Occipital lobe (tissue), 2 donors: ENCODE measurements around the gene SPDYE4. TPM values are rescaled to one million over a fixed set of nuclear protein-coding genes. Genes with fewer than 3 reads are reported as not detected.
"Not testable (repeated sequence)": the region's sequence is repeated elsewhere in the genome, so short reads cannot be mapped to it uniquely, and the experiment has no call there.

Source experiments
- DNase-seq: peaks from one replicate; lab custom pipeline; 2025; lab: John Stamatoyannopoulos, UW
- total RNA-seq: library from RNA; depleted of rRNA; stranded (reverse); fragments of >200 nt; gene quantifications from one replicate; pipeline ENCODE4 v1.2.3, GENCODE V29; 2014

The SPDYE4 gene, protein sequence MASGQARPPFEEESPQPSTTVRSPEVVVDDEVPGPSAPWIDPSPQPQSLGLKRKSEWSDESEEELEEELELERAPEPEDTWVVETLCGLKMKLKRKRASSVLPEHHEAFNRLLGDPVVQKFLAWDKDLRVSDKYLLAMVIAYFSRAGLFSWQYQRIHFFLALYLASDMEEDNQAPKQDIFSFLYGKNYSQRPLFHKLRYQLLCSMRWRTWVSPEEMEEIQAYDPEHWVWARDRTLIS
- not detected for total RNA-seq

DNA sequence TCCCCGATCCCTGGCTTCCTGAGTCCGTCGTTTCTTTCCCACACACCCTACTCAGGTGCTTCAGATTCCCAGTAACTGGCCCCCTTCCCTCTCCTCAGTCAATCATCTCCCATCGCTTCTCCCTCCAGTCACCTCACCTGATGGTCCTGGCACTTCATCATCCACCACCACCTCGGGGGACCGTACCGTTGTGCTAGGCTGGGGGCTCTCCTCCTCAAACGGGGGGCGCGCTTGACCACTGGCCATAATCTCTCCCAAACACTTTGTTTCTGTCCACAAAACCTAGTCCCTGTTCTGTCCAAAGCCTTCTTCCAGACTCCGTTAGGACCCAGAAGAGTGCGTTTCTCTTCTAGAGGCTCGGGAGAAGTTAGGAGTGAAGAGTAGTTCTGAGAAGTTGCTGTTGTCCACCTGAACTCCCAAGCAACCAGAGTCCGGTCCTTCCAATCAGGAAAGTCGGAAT lies at the start of gene SPDYE4:
SPDYE4 (minus strand) TSS at position 410 of the 460 bp plus-strand sequence; CDS start at position 246, 164 bp downstream.
- no peak for DNase-seq

DNA sequence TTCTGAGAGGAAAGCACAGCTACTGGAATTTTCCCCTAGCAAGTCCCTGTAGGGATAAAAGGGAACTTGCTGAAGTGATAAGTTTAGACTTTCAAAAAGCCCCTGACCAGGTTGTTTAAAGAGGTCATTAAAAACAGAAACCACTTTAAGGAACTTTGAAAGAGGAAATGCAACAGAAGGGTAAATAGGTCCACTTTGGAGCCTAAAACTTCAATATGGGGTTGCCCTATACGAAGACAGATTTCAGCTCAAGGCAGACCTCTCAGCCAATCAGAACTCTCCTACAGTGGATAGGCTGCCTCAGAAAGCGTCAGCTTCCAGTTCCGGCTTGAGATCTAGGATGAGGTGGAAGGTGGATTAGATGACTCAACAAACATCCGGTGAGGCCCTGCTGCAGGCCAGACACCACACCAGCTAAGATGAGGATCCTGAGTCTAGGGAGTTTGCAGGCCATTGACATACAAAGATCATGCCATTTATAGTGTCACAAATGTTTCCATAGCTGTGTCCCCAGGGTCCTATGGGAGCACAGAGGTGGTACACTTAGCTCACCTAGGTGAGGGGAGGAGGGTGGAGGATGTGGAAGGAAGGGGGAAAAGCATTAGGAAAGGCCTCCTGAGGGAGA lies 48.7 kb upstream of the SPDYE4 start:
- DNase-seq, result no peak

DNA sequence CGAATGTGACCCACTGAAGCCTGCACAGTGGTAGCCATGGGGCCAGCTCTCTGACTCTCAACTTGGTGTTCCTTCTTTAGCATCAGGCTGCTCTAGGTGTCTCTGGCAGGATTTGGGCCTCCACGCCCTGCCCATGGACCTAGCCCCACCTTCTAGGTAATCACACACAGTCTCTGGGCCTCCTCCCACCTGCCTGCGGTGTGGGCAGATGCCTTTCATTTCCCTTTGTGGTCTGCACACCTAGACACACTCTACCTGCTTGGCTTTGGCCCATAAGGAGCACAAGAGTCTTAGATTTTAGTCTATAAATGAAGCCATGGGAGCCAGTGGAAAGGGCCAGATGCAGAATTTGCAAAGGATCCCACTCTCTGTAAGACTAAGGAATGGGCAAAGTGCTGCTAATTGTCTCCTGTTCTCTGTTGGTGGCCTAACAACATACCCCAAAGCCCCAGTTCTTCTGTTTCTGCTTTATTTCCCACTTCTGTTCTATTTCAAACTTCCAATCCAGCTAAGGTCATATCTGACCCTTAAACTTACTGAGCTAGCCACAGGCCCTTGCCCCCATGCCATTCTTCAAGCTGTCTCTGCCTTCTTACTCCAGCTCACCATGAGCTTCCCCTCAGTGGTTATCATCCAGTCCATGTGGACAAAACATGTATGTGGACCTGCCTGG lies 48.0 kb upstream of the SPDYE4 start:
- DNase-seq, result no peak

DNA sequence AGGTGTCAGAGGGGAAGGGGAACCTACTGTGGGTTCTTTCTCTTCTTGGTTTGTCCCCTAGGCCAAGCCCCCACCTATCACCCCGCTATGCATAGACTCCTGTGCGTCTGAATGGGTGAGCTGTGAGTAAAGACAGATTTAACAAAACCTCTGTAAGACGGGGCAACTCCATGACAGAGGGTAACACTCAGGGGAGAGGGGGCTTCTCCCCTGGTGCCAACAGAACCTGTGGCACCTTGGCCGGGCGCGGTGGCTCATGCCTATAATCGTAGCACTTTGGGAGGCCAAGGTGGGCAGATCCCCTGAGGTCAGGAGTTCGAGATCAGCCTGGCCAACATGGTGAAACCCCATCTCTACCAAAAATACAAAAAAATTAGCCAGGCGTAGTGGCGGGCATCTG lies 47.0 kb upstream of the SPDYE4 start:
- not testable (repeated sequence) for DNase-seq

DNA sequence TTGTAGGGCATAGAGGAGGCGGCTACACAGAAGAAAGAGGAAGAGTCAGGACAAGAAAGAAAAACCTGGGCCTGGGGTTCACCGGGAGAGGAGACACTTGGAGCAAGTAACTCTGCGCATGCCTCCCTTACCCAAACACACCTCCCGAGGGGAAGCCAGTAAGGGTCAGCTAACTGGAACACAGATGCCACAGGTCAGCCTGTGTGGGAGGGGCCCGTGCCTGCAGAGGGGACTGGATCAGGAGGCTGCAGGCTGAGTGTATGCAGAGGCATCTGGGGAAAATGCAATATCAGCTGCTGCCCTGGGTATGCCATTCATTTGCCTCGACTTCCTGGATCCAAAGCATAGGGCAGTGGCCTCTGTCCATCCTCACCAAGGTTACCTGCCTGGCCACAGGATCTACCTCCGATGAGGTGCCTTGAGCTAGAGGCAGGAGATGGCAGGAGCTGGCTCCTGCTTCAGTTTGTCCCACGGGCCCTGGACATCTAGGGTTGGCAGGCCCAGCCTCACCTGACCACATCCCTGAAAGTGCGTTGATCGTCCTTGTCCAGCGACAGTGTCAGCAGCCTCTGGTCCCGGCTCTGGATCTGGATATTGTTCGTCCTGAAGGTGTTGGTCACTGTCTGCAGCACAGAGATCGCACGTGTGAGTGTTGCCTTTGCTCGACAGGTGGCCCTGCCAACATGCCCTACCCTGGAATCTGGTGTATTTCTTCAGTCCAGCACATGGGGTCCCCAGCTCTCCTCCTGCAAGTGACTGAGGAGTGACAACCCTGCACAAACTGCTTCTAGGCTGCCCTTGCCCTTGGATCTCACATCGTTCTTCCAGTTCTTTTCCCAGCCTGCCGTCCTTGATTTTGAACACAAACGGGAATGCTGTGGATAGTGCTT lies 45.4 kb upstream of the SPDYE4 start:
- no peak for DNase-seq

DNA sequence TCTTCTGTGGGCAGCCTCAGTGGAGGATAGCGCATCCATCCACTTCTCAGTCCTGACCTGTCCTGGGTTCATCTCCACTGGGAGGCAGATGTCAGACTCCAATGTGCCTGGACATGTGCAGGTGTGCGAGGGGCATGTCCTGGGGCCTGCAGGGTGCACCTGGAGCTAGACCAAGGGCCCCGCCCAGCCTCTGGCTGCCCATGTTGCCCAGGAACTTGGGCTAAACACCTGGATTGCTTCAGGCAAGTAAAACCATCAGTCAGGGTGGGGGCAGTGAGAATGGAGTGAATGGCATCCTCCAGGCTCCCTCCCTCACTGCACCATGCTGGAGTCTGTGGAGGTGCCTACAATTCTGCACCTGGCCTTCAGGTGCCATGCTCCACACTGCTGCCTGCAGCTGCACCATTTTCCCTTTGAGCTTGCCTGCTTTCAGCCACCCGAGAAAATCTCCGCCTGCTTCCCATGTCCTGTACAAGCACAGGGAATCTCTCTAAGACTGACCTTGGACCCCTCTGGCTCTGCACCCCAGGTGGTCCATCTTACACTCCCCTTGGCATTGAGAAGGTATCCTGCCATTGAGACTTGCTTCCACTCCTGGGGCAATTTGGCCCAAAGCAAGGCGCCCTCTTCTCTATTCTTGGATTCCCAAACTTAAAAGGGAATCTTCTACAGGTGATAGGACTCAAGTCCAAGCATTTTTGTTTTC lies 42.9 kb upstream of the SPDYE4 start:
- DNase-seq, result no peak

DNA sequence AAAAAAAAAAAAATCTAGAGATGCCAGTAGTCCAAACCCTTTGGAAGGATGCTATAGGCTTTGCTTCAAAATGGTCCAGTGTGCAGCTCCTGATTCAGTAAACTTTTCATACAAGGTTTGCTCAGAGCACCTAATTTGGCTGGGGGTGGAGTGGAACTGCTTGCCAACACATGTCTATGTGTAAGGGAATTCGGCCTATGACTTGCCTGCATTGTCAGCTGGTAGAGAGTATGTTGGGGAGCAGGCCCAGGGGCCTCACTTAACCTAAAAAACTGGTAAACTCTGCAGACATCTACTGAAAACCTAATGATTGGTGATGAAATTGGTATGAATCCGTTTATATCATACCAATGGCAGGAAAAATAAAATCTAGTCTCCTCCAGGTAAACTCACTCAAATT lies 42.3 kb upstream of the SPDYE4 start:
- DNase-seq, result no peak

DNA sequence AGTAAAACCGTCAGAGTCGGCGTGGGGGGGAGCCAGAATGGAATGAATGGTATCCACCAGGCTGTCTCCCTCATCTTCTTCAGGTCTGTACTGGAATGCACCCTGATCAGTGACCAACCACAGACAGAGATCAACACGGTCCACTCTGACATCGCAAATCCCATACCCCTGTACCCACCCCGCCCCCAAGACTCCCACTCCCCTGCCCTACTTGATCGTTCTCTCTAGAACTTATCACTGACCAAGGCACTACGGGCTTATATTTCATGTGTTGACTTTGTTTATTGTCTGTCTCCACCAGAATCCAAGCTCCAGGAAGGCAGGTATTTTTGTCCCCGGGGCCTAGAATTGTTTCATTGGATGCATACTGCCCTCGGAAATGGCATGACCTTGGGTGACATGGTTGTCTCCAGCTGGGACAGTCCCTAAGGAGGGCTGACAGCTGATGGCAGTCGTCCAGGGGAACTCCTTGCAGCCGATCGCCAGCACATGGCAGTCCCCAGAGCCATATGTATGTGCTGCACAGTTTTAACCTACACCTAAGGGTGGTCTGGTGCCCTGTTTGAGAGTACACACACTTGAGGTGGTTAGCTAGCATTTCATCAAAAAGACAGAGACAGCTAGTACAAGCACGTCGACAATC lies 41.3 kb upstream of the SPDYE4 start:
- DNase-seq, result no peak

DNA sequence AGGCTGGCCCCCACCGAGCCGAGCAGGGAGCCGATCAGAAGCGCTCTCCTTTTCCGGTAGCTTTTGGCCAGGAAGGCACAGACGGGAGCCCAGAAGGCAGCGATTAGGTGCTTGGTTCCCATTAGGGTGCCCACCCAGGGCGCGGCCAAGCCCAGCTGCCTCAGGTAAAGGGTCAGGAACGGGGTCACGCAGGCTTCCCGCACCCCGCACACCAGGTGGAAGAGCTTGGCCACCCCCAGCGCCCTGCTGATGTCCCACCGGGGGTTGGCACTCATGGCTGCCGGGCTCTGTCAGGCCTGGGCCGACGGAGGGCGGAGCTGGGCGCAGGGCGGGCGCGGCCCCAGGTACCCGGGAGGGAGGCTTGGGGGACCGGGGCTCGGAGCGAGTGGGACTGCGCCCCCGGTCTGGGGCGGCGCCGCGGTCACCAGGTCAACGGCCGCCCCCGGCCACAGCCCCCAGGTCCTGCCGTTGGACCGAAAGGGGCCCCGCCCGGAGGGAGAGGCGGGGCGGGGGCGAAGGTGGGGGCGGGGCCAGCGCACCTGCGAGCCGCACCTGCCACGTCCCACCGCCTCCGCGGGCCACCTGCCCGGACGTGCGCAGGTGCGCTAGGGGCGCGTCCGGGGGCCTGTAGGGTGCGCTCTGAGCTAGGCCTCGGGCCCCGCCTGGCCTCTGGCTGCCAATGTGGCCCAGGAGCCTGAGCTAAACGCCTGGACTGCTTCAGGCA lies 40.7 kb upstream of the SPDYE4 start, which contains the start of gene MFSD6L:
MFSD6L (minus strand) TSS at position 520 of the 724 bp plus-strand sequence; CDS start at position 275, 245 bp downstream.
- DNase-seq, result no peak

DNA sequence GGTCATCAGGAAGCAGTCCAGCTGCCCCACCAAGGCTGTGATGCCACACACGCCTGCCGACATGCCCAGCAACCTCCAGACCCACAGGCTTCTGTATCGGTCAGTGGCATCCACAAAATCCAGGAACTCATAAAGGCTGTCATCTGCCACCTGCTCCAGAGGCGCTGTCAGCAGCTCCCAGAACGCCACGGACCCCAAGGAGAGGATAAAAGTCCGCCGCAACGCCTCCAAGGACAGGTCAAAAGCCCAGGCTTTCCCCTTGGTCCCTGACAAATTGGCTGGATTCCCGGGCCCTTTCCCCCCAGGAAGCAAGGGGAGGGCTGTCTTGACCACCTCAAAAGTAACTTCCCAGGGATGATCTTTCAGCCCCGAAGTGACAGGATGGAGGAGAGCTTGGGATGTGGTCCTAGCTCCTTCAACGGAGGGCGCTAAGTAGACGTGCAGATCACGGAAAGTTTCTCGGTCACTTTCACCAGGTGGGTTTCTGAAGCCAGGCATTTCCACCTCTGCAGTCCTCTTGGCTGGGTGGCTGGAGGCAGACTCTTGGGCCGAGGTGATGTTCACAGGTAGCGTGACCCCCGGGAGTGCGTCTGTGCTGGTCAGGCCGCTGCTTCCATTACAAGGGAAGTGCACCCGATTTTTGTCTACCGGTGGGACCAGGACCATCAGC lies 40.0 kb upstream of the SPDYE4 start:
- no peak for DNase-seq

DNA sequence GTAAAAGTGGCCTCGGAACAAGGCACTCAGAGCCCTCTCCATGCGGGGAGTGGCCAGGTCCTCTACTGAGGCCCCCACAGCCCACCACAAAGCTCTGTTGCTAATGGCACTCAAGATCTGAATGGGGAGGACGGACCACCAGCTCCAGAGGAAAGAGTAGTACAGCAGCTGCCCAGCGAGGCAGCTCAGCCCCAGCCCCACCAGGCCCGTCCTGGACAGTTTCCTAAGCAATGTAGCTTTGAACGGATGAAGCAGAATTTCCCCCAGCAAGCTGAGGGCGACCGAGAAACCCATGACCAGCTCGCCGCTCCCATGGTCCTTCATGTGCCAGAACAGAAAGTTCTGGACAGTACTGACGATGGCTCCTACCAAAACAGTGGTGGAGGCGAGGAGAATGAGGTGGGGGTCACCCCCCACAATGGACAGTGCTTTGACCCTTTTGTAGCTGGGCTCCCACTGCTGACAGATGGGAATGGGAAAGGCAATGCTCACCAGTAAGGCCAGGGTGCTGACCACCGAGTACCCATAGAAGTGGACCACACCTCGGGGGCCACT lies 39.4 kb upstream of the SPDYE4 start:
- no peak for DNase-seq

DNA sequence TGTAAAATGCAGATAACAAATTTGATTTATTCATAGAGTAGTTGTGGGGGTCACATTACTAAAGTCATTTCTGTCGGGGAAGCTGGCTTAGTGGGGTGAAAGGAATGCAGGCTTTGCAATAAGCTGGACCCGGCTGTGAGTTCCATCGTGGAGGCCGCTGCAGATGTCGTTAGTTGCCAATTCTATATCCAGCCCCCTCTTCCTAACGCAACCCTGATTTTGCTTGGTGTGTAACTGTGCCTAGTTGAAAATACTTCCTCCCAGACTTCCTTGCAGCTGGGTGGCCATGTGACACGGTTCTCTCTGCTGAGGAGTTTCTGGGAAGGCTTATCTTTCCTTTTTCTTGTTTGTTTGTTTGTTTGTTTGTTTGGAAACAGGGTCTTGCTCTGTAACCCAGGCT lies 36.3 kb upstream of the SPDYE4 start:
- no peak for DNase-seq

DNA sequence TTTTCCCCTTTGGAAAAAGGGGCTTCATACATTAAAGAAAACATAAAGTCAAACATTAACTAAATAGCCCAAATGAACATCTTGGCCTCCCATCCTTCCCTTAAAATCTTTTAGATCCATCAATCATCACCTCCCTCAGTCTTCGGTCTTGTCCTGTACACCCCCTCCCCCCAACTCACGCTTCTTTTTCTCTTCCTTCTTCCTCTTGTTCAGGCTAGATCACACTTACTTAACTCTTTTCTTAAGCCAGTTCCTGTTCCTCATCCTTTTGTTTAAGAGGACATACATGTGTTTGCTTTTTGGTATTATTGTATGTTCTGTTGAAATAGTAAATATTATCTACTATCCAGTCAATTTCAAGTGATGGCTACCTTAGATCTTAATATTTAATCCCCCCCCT lies 35.3 kb upstream of the SPDYE4 start:
- no peak for DNase-seq

DNA sequence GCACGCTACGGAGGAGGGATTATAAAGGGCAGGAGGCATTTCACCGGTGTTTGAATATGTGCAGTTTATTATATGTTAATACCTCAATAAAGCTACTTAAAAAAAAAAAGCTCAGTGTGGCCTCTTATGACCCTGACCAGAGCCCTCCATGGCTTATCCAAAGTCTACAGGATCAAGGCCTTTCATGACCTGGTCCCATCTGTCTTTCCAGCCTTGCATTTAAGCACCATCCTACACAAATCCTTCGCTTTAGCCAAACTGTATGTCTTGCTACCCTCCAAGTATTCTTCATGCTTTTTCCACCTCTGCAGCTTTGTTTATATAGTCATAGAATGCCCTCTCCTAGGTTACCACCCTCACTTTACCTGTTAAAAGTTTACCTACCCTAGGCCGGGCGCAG lies 34.3 kb upstream of the SPDYE4 start:
- DNase-seq, result no peak

DNA sequence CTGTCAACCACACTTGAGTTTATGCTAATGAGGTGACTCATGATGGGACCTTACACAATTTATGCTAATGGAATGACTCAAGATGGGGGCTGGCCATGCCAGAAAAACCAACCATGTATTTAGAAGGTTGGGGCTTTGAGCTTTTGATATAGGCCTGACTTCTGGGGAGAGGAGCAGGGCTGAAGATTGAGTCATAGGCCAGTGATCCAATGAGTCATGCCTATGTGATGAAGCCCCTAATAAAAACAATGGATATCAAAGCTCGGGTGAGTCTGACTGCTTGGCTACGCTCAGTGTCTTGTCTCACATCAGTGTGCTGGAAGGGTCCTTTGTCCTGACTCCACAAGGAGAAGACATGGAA lies 33.5 kb upstream of the SPDYE4 start:
- DNase-seq, result no peak

DNA sequence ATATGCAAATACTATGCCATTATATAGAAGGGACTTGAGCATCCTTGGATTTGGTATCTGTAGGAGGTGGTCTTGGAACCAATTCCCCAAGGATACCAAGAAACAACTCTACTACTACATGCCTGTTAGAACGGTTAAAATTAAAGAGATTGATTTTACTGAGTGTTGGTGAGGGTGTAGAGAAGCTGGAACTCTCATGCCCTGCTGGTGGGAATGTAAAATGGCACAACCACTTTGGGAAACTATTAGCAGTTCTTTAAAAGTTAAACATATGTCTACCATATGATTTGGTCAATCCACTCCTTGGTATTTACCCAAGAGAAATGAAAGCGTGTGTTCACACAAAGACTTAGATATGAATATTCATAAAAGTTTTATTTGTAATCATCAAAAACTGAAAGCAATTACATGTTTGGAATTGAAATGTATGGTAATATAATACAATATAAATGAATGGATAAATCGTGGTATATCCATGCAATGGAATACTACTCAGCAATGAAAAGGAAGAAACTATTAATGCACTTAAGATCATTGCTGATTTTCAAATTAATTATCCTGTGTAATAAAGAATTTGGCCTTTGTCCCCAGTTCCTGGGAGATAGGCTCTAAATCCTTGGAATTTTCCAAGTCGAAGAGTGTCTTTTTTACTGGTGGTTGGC lies 33.0 kb upstream of the SPDYE4 start:
- DNase-seq, result no peak

DNA sequence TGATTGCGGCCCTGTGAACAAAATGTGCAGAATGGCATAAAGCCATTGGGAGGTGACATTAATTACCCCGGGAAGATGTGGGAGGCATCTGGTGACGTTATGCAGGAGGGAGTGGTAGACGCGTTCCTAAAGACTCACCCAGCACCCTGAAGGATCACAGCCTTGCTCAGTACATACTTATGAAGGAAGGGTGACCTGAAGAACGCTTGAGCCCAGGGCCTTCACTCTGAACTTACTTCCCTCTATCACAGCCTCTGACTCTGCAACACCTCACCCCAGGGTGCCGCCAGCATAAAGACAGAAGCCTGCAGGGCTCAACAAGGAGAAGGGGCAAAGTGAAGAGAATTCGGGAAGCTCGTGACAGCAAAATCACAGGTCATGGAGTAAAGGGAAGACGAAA lies 31.4 kb upstream of the SPDYE4 start:
- DNase-seq, result no peak

DNA sequence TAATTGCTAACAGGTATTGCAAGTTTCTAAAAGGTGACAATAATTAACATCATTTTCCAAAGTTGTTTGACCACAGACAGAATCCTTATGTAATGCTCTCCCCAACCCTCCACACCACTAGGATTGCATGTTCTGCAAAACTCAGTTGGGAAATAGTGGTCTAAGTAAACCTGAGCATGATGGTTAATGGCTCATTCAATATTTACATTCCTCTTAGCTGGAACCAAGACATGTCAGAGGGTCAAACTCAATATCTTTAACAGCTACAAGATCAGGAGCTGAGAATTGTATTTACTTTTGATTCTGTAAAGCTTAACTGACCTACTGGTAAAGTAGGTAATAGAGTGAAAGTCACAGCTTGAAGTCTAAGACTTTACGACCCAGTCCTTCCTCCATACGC lies 30.7 kb upstream of the SPDYE4 start:
- no peak for DNase-seq
